Mesenchymal stem cell (in vitro differentiated cells and primary cell): ENCODE data around the gene COL4A4.
A peak's percentile ranks its signal among the peaks of the same experiment; 100 is the strongest.

Experiments used
- DNase-seq: peaks from one replicate; pipeline ENCODE4 v3.0.0-alpha.2; 2013
- H2AFZ ChIP-seq: one replicate; pipeline ENCODE4 v1.6.1; 2013; ENCODE audit warnings: low read depth, mild to moderate bottlenecking, control low read depth, inconsistent platforms, low read length, moderate library complexity
- H2AK5ac ChIP-seq: 2 replicates; pipeline ENCODE4 v1.6.1; 2013; ENCODE audit warnings: low read length, moderate library complexity, mild to moderate bottlenecking, inconsistent platforms; ENCODE audit not compliant: severe bottlenecking
- H2BK120ac ChIP-seq: one replicate; pipeline ENCODE4 v1.6.1; 2013; ENCODE audit warnings: low read depth, mild to moderate bottlenecking, inconsistent platforms, low read length, moderate library complexity
- H2BK12ac ChIP-seq, 2 experiments: one replicate each; pipeline ENCODE4 v1.6.1; 2013; ENCODE audit warnings: inconsistent platforms in 2 of 2, low read length in 2 of 2, mild to moderate bottlenecking in 2 of 2, moderate library complexity in 2 of 2, control low read depth in 1 of 2
- H2BK15ac ChIP-seq: one replicate; pipeline ENCODE4 v1.6.1; 2013; ENCODE audit warnings: mild to moderate bottlenecking, low read depth, inconsistent platforms; ENCODE audit not compliant: poor library complexity, severe bottlenecking
- H2BK5ac ChIP-seq: 2 replicates; pipeline ENCODE4 v1.6.1; 2013; ENCODE audit warnings: low read depth, mild to moderate bottlenecking, low read length, control low read depth, inconsistent platforms; ENCODE audit not compliant: poor library complexity, severe bottlenecking
- H3K14ac ChIP-seq, 2 experiments: one replicate each; pipeline ENCODE4 v1.6.1; 2013; ENCODE audit warnings: inconsistent platforms in 2 of 2, low read length in 2 of 2, control low read depth in 1 of 2, mild to moderate bottlenecking in 1 of 2, moderate library complexity in 1 of 2
- H3K18ac ChIP-seq, 2 experiments: one replicate each; pipeline ENCODE4 v1.6.1; 2013; ENCODE audit warnings: inconsistent platforms in 2 of 2, low read length in 2 of 2, control low read depth in 1 of 2, low read depth in 1 of 2, mild to moderate bottlenecking in 1 of 2
- H3K23ac ChIP-seq, 2 experiments: one replicate each; pipeline ENCODE4 v1.6.1; 2013; ENCODE audit warnings: inconsistent platforms in 2 of 2, low read length in 2 of 2, mild to moderate bottlenecking in 2 of 2, moderate library complexity in 2 of 2, control low read depth in 1 of 2
- H3K27ac ChIP-seq: 2 replicates; pipeline ENCODE4 v1.5.1; 2013; ENCODE audit warnings: mild to moderate bottlenecking, moderate library complexity, low read length, control low read depth, inconsistent platforms; ENCODE audit not compliant: poor library complexity, severe bottlenecking
- H3K27me3 ChIP-seq, 2 experiments: 2 replicates each; pipeline versions ENCODE4 v1.6.1 to v1.7.0; 2013; ENCODE audit warnings: low read length in 2 of 2, mild to moderate bottlenecking in 2 of 2, moderate library complexity in 2 of 2, control low read depth in 1 of 2, inconsistent platforms in 1 of 2; ENCODE audit not compliant: control insufficient read depth in 1 of 2, insufficient read depth in 1 of 2
- H3K36me3 ChIP-seq, 2 experiments: 2 replicates each; pipeline versions ENCODE4 v1.6.1 to v1.7.0; 2013; ENCODE audit warnings: low read length in 2 of 2, control low read depth in 1 of 2, inconsistent platforms in 1 of 2, low read depth in 1 of 2, mild to moderate bottlenecking in 1 of 2; ENCODE audit not compliant: insufficient read depth in 2 of 2, control insufficient read depth in 1 of 2
- H3K4ac ChIP-seq, 2 experiments: one replicate each; pipeline ENCODE4 v1.6.1; 2013; ENCODE audit warnings: inconsistent platforms in 2 of 2, low read length in 2 of 2, mild to moderate bottlenecking in 2 of 2, moderate library complexity in 2 of 2, control low read depth in 1 of 2, low read depth in 1 of 2
- H3K4me1 ChIP-seq: 2 replicates; pipeline ENCODE4 v1.6.1; 2013; ENCODE audit warnings: low read depth, low read length, control low read depth; ENCODE audit not compliant: control insufficient read depth, insufficient read depth
- H3K4me2 ChIP-seq: 2 replicates; pipeline ENCODE4 v1.6.1; 2013; ENCODE audit warnings: low read length, mild to moderate bottlenecking, inconsistent platforms; ENCODE audit not compliant: poor library complexity, severe bottlenecking
- H3K4me3 ChIP-seq, 2 experiments: 2 replicates each; pipeline versions ENCODE4 v1.5.1 to v1.7.0; 2013; ENCODE audit warnings: low read length in 2 of 2, mild to moderate bottlenecking in 2 of 2, control low read depth in 1 of 2, low read depth in 1 of 2; ENCODE audit not compliant: insufficient read depth in 1 of 2
- H3K79me1 ChIP-seq: replicated peaks from 2 replicates; pipeline ENCODE4 v1.6.1; 2013; ENCODE audit warnings: mild to moderate bottlenecking, control low read depth, low read length, inconsistent platforms; ENCODE audit not compliant: poor library complexity, severe bottlenecking
- H3K9ac ChIP-seq: 2 replicates; pipeline ENCODE4 v1.7.0; 2013; ENCODE audit warnings: mild to moderate bottlenecking, low read length, moderate library complexity
- H3K9me3 ChIP-seq: 2 replicates; pipeline ENCODE4 v1.7.0; 2013; ENCODE audit warnings: mild to moderate bottlenecking, low read length; ENCODE audit not compliant: control insufficient read depth
- H4K8ac ChIP-seq: one replicate; pipeline ENCODE4 v1.6.1; 2013; ENCODE audit warnings: inconsistent platforms, mild to moderate bottlenecking, low read length, moderate library complexity
- H4K91ac ChIP-seq: one replicate; pipeline ENCODE4 v1.6.1; 2013; ENCODE audit warnings: mild to moderate bottlenecking, low read length, inconsistent platforms
- WGBS: methylation state at CpG from one replicate; pipeline ENCODE4 v1.1.7; 2013; ENCODE audit warnings: mixed read lengths; 5-methylcytosine and 5-hydroxymethylcytosine counted together

Gene COL4A4

DNA sequence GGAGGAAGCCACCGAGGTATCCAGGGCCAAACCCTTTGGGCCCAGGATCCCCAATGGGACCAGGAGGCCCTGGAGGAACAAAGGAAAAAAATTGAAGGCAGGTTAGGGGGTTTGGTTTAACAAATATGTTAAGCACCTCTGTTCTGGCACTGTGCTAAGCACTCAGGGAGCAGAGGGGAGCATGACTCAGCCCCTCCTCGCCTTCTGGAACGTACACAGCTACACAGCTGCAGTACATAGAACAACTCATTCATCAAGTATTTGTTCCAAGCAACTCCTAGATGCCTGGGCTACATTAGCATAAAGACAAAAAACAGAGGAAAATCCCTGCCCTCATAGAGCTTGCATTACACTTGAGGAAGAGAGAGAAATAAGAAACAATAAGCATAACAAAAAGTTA is 153.6 kb downstream of the COL4A4 start:
- Histone ChIP-seq H2BK12ac (no peak overlapping the region), H2BK5ac (no peak overlapping the region), H3K4me1 (no peaks in the 10 kb centered on the region), H2AFZ (no peak overlapping the region), H3K4me2 (no peak overlapping the region), H3K27ac (no peak overlapping the region), H3K79me1 (no peaks in the 10 kb centered on the region), H3K9me3 (peaks cover 8% of the 10 kb centered on the region), H4K8ac (no peak overlapping the region), H3K23ac (no peak overlapping the region), H3K36me3 (no peaks in the 10 kb centered on the region), H3K27me3 (no peaks in the 10 kb centered on the region), H3K18ac (no peak overlapping the region), H3K4me3 (no peak overlapping the region), H3K4ac (no peak overlapping the region), H2AK5ac (no peak overlapping the region), H3K14ac (no peak overlapping the region), H2BK120ac (no peak overlapping the region), H2BK15ac (no peak overlapping the region), H4K91ac (no peak overlapping the region), H3K9ac (no peak overlapping the region)
- DNase-seq = no peak
- WGBS = 35% methylated on average over 3 of the region's 3 CpGs

DNA sequence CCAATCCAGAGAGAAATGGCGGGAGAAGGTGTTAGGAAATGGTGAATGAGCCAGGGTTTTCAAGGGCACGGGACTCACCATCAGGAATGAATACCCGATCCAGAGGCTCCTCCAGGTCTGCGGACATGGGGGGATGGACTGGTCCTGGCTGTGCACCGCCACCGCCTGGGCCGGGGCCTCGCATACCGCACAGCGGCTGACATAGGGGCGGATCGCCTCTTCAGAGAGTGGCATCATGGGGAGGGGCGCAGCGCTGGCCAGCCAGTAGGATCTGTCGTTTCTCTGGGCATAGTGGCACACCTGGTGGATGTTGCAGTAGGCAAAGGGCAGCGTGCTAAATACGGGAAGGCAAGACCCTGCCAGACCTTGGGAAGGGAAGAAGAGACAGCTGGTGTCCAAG is 156.1 kb downstream of the COL4A4 start:
- H3K23ac ChIP-seq = no peak overlapping the region
- no peak overlapping the region for H3K4ac ChIP-seq
- WGBS = 97% methylated on average over 17 of the region's 17 CpGs
- no peak overlapping the region for H2AFZ ChIP-seq
- no peaks in the 10 kb centered on the region for H3K36me3 ChIP-seq
- no peak overlapping the region for H3K18ac ChIP-seq
- H3K9ac ChIP-seq = no peak overlapping the region
- DNase-seq = no peak
- no peak overlapping the region for H2BK120ac ChIP-seq
- H3K4me3 ChIP-seq = no peak overlapping the region
- H3K4me1 ChIP-seq = no peaks in the 10 kb centered on the region
- peak overlapping the region in 1 of 2 experiments; percentile 71 for H3K14ac ChIP-seq
- H4K8ac ChIP-seq = no peak overlapping the region
- H3K27me3 ChIP-seq = no peaks in the 10 kb centered on the region
- no peak overlapping the region for H4K91ac ChIP-seq
- no peak overlapping the region for H2BK5ac ChIP-seq
- H2AK5ac ChIP-seq = no peak overlapping the region
- H3K79me1 ChIP-seq = no peaks in the 10 kb centered on the region
- H3K9me3 ChIP-seq = peaks cover 8% of the 10 kb centered on the region
- no peak overlapping the region for H3K4me2 ChIP-seq
- no peak overlapping the region for H2BK15ac ChIP-seq
- no peak overlapping the region for H3K27ac ChIP-seq
- no peak overlapping the region for H2BK12ac ChIP-seq

DNA sequence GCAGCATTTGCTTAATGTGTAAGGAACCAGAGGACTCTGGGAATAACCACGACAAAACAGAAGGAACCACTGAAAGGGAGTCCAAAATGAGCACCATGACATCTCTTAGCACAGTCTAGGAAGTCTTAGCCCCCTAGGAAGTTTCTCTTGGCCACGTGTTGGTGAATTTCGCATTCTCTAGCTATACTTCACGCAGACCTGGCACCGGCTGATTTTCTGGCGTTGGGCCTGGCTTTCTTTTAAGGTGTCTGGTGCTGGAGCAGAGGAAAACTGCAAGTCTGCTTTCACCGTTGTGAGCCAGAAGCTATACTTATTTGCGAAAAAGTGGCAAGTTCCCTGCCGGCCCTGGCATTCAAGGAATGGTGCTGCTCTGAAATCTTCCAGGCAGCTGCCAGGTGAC is 156.9 kb downstream of the COL4A4 start:
- Histone ChIP-seq H3K79me1 (no peaks in the 10 kb centered on the region), H3K23ac (no peak overlapping the region), H2AFZ (no peak overlapping the region), H2AK5ac (no peak overlapping the region), H3K9me3 (peaks cover 8% of the 10 kb centered on the region), H2BK15ac (no peak overlapping the region), H3K18ac (no peak overlapping the region), H3K27ac (no peak overlapping the region), H3K14ac (no peak overlapping the region), H4K91ac (no peak overlapping the region), H2BK12ac (no peak overlapping the region), H3K9ac (no peak overlapping the region), H2BK120ac (no peak overlapping the region), H4K8ac (no peak overlapping the region), H3K4me3 (no peak overlapping the region), H3K4me2 (no peak overlapping the region), H3K36me3 (no peaks in the 10 kb centered on the region), H3K27me3 (no peaks in the 10 kb centered on the region), H3K4ac (no peak overlapping the region), H2BK5ac (no peak overlapping the region), H3K4me1 (no peaks in the 10 kb centered on the region)
- DNase-seq = no peak
- WGBS = 88% methylated on average over 9 of the region's 9 CpGs

DNA sequence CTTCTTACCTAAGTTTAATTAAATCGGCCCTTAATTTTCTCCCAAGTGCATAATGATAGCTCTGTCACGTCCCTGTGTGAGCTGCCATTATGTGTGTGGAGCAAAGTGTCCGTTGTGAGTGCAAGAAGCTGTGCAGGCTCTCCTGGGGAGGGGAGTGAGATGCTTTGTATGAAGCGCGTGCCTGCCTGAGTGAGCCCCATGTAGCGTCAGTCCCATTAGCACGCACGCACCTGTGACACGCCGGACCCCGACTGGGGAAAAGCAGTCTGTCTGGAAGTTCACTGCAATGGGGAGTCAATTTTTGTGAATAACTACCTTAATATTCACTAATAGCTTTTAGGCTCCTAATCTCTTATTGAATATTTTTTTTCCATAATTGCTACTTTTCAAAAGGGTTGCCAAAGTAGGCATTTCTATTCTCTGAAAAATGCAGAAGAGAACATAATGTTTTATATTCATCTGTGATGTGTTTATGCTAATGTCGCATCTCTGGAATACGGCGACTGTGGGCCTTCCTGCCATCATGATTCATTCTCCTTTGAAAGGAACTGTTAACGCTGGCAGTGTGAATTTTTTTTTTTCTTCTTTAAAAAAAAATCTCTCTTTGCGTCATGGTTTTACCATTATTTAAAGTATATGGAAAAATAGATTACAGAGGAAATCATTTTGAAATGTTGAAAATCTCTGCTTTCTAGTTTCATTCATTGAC is 157.7 kb downstream of the COL4A4 start:
- no peak for DNase-seq
- Histone ChIP-seq H3K23ac (no peak overlapping the region), H4K8ac (no peak overlapping the region), H2BK12ac (no peak overlapping the region), H3K18ac (no peak overlapping the region), H3K4me3 (no peak overlapping the region), H3K27ac (no peak overlapping the region), H3K9ac (no peak overlapping the region), H2AK5ac (no peak overlapping the region), H2AFZ (no peak overlapping the region), H2BK15ac (no peak overlapping the region), H3K4me2 (no peak overlapping the region), H2BK120ac (no peak overlapping the region), H3K4ac (no peak overlapping the region), H3K9me3 (peaks cover 8% of the 10 kb centered on the region), H3K27me3 (no peaks in the 10 kb centered on the region), H3K14ac (peak overlapping the region in 1 of 2 experiments; percentile 86), H3K79me1 (no peaks in the 10 kb centered on the region), H3K36me3 (no peaks in the 10 kb centered on the region), H4K91ac (no peak overlapping the region), H2BK5ac (no peak overlapping the region), H3K4me1 (no peaks in the 10 kb centered on the region)
- WGBS = 94% methylated on average over 8 of the region's 16 CpGs
